C4-2B (cell line): ENCODE results near the gene NOS1.
"Not testable (repeated sequence)": the region's sequence is repeated elsewhere in the genome, so short reads cannot be mapped to it uniquely, and the experiment has no call there.

Source experiments
- H3K27ac ChIP-seq: fragments of 450-650 bp; 2 replicates; pipeline ENCODE4 v1.5.1; 2017
- ZFX ChIP-seq: fragments of 450-650 bp; IDR thresholded peaks from 2 replicates; pipeline ENCODE4 v1.6.1; 2017
- TF ChIP-seq, protein P1 (sequence below): fragments of 450-650 bp; conservative IDR thresholded peaks from 2 replicates; pipeline ENCODE4 v1.5.1; 2017; ENCODE audit warnings: mild to moderate bottlenecking

The NOS1 gene

DNA sequence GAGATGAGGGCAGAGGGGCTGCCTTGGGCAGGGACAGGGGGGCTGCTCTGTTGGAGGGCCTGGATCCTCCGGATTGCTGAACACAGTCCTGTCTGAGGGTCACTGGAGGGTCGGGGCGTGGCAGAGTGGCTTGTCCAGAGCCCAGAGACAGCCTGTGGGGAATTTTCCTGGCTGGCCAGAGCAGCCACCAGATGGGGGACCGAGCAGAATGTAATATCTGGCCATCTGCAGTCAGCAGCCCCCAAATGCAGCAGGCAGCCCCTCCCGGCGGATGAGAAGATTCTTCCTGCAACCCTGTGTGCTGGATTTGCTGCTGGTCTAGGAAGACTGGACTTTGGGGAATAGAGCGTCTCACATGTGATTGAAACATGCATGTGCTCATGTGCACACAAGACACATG is 23.3 kb upstream of the NOS1 start:
- H3K27ac ChIP-seq, result no peak overlapping the region
- TF ChIP-seq, protein P1, sequence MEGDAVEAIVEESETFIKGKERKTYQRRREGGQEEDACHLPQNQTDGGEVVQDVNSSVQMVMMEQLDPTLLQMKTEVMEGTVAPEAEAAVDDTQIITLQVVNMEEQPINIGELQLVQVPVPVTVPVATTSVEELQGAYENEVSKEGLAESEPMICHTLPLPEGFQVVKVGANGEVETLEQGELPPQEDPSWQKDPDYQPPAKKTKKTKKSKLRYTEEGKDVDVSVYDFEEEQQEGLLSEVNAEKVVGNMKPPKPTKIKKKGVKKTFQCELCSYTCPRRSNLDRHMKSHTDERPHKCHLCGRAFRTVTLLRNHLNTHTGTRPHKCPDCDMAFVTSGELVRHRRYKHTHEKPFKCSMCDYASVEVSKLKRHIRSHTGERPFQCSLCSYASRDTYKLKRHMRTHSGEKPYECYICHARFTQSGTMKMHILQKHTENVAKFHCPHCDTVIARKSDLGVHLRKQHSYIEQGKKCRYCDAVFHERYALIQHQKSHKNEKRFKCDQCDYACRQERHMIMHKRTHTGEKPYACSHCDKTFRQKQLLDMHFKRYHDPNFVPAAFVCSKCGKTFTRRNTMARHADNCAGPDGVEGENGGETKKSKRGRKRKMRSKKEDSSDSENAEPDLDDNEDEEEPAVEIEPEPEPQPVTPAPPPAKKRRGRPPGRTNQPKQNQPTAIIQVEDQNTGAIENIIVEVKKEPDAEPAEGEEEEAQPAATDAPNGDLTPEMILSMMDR, result no peak
- no peak for TF ChIP-seq ZFX

DNA sequence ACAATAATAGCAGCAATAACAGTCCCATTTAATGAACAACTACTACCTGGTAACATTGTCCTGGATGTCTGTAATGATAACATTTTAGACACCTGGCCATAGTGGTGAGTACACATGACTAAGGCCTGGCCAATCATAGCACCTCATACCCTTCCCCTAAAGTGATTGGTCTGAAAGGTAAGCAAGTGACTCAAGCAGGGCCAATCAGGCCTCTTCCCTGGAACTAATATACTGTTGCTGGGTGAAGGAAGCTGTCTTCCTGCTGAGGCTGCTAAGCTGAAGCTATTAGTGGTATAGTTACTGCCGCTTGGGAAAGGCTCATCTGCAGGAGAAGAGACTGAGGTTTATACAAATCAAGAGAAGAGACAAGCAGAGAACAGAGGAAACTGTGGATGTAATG is 18.7 kb upstream of the NOS1 start:
- TF ChIP-seq, protein P1, result no peak
- no peak for TF ChIP-seq ZFX

DNA sequence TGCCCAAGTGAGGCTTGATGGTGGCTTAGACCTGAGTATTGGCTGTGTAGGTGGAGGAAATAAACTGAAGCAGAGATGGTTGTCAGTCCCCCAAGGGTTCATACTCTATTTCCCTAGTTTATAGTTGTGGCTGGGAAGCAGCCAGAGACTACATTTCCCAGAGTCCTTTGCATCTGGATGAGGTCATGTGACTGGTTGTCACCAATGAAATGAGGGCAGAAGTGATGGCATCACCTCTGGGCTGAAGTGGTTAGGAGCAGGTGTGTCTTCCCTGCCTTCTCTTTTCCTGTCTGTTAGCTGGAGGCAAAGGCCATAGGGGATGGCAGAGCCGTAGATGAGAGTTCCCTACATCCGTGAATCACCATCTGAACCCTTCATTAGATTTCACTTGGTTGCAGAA is 16.3 kb upstream of the NOS1 start:
- H3K27ac ChIP-seq, result no peak overlapping the region
- TF ChIP-seq, protein P1, result no peak
- TF ChIP-seq ZFX, result no peak

More for the DNA sequence above, 18.7 kb upstream of the NOS1 start:
- no peak overlapping the region for H3K27ac ChIP-seq

DNA sequence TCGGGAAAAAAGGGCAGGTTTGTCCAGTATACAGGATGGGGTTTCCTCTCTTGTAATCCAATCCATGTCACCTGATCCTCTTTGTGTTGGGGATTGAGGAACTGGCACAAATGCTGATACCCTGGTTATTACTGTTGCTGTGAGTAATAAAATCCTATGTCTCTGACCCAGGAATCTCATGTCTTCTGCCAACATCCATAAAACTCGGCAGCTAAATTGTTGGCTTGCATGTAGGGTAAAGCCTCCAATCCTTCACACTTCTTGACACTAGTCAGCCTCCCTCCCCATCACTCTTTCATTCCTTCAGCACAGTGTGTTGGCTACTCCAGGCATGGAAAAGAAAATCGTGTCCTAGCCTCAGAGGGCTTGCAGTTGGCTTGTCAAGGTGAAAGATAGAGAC is 9.2 kb upstream of the NOS1 start:
- no peak for TF ChIP-seq ZFX
- TF ChIP-seq, protein P1, result no peak
- H3K27ac ChIP-seq, result no peak overlapping the region

DNA sequence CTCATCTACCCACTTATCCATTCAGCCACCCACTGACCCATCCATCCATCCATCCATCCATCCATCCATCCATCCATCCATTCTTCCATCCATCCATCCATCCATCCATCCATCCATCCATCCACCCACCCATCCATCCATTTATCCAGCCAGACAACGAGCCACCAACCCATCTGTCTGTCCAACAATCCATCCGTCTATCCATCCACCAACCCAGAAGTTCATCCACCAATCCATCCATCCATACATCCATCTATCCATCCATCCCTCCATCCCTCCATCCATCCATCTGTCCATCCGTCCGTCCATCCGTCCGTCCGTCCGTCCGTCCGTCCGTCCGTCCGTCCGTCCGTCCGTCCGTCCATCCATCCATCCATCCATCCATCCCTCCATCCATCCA is 8.6 kb upstream of the NOS1 start:
- not testable (repeated sequence) for H3K27ac ChIP-seq

DNA sequence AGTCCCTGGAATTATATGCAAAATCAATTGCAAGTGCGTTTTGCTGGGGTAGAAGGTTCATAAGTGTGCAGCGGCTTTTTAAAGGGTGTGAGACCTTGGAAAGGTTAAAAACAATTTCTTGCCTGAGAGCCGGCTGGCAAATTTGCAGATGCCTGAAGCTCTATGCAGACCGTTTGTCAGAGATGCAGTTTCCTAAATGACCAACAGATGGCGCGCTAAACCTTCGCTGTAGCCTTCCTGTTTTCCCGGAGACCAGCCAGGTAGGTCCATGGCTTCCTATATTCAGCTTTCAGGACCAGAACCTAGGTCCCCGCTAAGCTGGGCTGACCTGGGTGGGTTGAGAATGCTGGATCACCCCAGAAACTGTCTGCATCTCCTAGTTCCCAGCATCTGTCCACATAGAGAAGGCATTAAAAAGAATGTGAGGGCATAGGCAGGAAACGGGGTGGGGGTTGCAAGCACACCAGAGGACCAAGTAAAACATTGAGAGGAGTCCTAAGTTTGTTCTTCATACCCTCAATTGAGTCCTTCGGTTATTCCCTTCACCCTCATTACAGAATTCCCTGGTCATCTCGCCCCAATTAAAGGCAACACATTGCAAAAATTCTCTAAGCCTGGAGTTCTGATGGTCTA is 5.7 kb upstream of the NOS1 start:
- TF ChIP-seq, protein P1, result peak; percentile 90
- TF ChIP-seq ZFX, result no peak
- H3K27ac ChIP-seq, result no peak overlapping the region

DNA sequence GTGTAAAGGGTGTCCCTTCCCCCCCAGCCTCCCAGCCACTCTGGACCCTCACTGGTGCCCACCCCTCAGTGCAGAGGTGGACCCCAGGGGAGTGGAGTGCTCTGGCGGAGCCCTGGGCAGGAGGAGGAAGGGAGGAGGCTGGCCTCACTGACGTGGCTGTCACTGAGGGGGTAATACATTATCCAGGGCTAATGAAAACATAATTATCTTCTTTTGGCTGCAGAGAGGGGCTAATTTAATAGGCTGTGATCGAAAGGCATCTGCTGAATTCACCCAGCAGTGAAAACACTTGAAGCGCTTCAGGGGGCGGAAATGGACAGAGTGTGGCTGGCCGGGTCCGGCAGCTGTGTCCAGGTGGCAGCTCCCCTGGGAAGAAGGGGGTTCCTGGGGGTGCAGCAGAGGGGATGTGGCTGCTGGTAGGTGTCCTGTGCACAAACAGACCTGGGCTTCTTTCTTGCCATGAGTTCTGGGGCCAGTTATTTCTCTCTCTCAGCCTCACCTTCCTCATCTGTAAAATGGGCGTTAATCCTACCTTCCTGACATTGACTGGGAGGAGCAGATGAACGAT is 3.7 kb upstream of the NOS1 start:
- no peak overlapping the region for H3K27ac ChIP-seq
- no peak for TF ChIP-seq ZFX
- TF ChIP-seq, protein P1, result no peak

DNA sequence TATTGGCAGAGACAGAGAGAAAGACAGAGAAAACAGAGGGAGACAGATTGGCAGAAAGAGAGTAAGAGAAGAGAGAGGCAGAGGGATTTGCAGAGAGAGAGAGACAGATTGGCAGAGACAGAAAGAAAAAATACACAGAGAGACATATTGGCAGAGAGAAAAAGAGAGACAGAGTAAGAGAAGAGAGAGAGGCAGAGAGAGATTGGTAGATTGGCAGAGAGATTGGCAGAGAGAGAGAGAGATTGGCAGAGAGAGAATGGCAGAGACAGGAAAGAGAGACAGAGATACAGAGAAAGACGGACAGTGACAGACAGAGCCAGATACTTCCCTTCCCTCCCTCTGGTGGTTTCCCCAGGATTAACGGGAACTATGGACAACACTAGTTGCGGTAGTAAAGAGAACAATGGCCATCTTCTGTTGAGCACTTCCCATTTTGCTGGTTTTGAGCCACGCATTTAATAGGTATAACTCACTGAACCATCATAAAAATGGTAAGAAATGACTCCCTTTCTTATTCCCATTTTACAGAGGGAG is 2.6 kb upstream of the NOS1 start:
- H3K27ac ChIP-seq, result no peak overlapping the region
- no peak for TF ChIP-seq ZFX
- TF ChIP-seq, protein P1, result peak; percentile 19; the same call in 1 of the 2 replicates
